Pancreas (tissue), 10 donors: ENCODE results near the gene NRXN2. TPM values are rescaled to one million over a fixed set of nuclear protein-coding genes. Genes with fewer than 3 reads are reported as not detected.
A peak's percentile ranks its signal among the peaks of the same experiment; 100 is the strongest.
"Not testable (repeated sequence)": the region's sequence is repeated elsewhere in the genome, so short reads cannot be mapped to it uniquely, and the experiment has no call there.

ENCODE experiments used
- ATAC-seq, 4 donors: fragments of 200-7000 bp; cut with Tn5 transposase; one replicate each; pipeline versions ENCODE4 v1.8.0 to v1.9.1; 2020; ENCODE audit warnings: mild to moderate bottlenecking in 4 of 4, moderate library complexity in 4 of 4
- DNase-seq, 6 donors: peaks; one replicate each; pipeline ENCODE4 v3.0.0-alpha.2; 2020
- FAIRE-seq: peaks from 2 replicates; lab custom pipeline; 2012; peaks lifted over from hg19 to GRCh38; lab: Jason Lieb, UNC
- H3K27ac ChIP-seq, 4 donors: fragments of 200-600 bp; sonication (generic); 1 replicate in 3 of 4; 2 replicates in 1 of 4; pipeline versions ENCODE4 v1.5.0 to v1.8.0; 2020
- H3K27me3 ChIP-seq, 4 donors: fragments of 200-600 bp; one replicate each; pipeline ENCODE4 v1.8.0; 2021
- H3K36me3 ChIP-seq, 3 donors: fragments of 200-600 bp; sonication (generic) in 1 of 3; one replicate each; pipeline versions ENCODE4 v1.5.0 to v1.8.0; 2020 to 2021
- H3K4me1 ChIP-seq, 3 donors: fragments of 200-600 bp; one replicate each; pipeline ENCODE4 v1.8.0; 2021
- H3K4me3 ChIP-seq, 4 donors: fragments of 200-600 bp; sonication (generic) in 2 of 4; one replicate each; pipeline versions ENCODE4 v1.5.0 to v1.8.0; 2020 to 2021
- H3K9me3 ChIP-seq, 4 donors: fragments of 200-600 bp; one replicate each; pipeline ENCODE4 v1.8.0; 2021
- WGBS, 2 donors: extraction: QIAGEN DNeasy Blood & Tissue Kit; methylation state at CpG; one replicate each; pipeline ENCODE4 v1.1.7; 2013; 5-methylcytosine and 5-hydroxymethylcytosine counted together
- intact Hi-C, 3 donors: fragments of 100-400 bp; cut with DNase I; formaldehyde crosslinking; loops; one replicate each; pipeline versions ENCODE4 v1.11.1 to v1.14.2; 2022
- polyA plus RNA-seq, 2 donors: library from polyadenylated mRNA; stranded (reverse); fragments of 200-250 nt; gene quantifications; one replicate each; pipeline ENCODE4 v1.2.3, GENCODE V29; 2013
- total RNA-seq, 6 donors: library from RNA; stranded (reverse); fragmentation: NEBNext Ultra II Directional in 4 of 6; extraction: Animal tissue kit (Norgen Biotek cat#: 25700) in 4 of 6; gene quantifications; one replicate each; pipeline versions ENCODE4 v1.2.1 to v1.2.4, GENCODE V29; 2021 to 2023
- TF ChIP-seq, protein P1 (sequence below), 4 donors: fragments of 200-600 bp; sonication (generic) in 3 of 4; IDR thresholded peaks; one replicate each; pipeline versions ENCODE4 v1.5.0 to v1.8.0; 2021; ENCODE audit warnings: antibody characterized with exemption in 4 of 4
- donor health status: healthy with polysubstance abuse.
- donor health status: DM: no; HTN: no; CAD: no; lungs with moderate emphysema.
- donor health status: DM: no; HTN: no; CAD: no.
- donor health status: control.
- donor health status: control.
- donor health status: Bipolar disorder and iron deficiency.
- donor health status: DM: yes; HTN: yes; CAD: no.
- donor health status: DM: no; HTN: no; CAD: no.
- donor health status: DM: no; HTN: no; CAD: no.
- donor health status: DM: yes; HTN: yes; CAD: no.

Gene NRXN2
- total and polyA plus RNA-seq, 8 donors: 0.69 to 10.8 (median 2.1) TPM

DNA sequence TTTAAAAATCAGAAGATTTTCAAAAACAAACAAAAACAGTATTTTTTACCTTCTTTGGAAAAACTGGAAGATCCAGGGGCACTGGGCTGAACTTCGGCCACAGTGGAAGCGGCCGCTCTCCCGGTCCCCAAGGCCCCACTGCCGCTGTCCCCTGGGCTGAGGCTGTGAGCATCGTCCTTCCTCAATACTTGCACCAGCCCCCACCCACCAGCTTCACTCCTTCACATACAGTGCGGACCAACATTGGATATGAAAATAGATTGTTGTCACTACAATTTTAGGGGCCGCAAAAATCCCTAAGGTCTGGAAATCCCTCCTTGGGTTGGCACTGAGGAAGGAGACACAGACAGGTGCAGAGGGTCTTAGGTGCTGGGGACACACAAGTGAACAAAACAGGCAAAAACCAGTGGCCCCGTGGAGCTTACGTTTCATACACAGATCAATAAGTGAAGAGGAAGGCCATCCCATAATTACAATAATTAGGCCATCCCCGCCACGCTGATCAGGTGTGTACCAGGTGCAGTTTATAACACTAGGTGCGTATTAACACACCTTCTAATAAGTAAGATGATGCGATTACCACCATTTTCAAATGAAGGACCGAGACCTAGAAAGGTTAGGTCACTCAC, 160.2 kb downstream of the NRXN2 start:
- TF ChIP-seq, protein P1, sequence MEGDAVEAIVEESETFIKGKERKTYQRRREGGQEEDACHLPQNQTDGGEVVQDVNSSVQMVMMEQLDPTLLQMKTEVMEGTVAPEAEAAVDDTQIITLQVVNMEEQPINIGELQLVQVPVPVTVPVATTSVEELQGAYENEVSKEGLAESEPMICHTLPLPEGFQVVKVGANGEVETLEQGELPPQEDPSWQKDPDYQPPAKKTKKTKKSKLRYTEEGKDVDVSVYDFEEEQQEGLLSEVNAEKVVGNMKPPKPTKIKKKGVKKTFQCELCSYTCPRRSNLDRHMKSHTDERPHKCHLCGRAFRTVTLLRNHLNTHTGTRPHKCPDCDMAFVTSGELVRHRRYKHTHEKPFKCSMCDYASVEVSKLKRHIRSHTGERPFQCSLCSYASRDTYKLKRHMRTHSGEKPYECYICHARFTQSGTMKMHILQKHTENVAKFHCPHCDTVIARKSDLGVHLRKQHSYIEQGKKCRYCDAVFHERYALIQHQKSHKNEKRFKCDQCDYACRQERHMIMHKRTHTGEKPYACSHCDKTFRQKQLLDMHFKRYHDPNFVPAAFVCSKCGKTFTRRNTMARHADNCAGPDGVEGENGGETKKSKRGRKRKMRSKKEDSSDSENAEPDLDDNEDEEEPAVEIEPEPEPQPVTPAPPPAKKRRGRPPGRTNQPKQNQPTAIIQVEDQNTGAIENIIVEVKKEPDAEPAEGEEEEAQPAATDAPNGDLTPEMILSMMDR (IDR thresholded peaks at IDR 0.05): no peak
- no peaks in the 10 kb centered on the region for H3K27me3 ChIP-seq
- H3K4me3 ChIP-seq: no peak overlapping the region
- H3K9me3 ChIP-seq: no peaks in the 10 kb centered on the region
- H3K4me1 ChIP-seq: peaks cover 0 to 16% (median 9%) of the 10 kb centered on the region in 3 donors
- FAIRE-seq (no peak), ATAC-seq (no peak), DNase-seq (no peak)
- 86 to 89% methylated on average over 15 of the region's 15 CpGs for WGBS, 2 donors
- H3K36me3 ChIP-seq: no peaks in the 10 kb centered on the region
- intact Hi-C loops: no loop called here
- H3K27ac ChIP-seq: no peak overlapping the region

DNA sequence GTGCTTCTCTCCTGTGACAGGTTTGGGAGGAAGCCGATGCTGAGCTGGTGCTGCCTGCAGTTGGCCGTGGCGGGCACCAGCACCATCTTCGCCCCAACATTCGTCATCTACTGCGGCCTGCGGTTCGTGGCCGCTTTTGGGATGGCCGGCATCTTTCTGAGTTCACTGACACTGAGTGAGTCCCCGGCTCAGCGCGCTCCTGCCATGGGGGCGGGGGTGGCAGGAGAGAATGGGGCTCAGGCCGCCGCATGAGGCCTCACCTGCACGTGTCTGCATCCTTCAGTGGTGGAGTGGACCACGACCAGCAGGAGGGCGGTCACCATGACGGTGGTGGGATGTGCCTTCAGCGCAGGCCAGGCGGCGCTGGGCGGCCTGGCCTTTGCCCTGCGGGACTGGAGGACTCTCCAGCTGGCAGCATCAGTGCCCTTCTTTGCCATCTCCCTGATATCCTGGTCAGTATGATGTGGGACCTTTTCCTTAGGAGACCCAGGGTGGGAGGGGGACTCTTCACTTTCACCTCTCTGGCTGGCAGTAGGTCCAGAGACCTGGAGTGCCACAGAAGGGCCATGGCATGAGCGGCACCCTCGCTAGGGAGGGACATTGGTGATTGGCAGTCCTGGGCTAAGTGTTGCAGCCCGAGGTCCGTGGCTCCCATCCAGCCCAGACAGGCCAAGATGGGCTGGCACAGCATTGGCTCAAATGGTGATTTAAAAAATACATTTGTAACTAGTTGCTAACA, 160.8 kb downstream of the NRXN2 start:
- intact Hi-C loops: no loop called here
- FAIRE-seq: no peak
- 87 to 91% methylated on average over 29 of the region's 29 CpGs for WGBS, 2 donors
- peaks cover 0 to 12% (median 9%) of the 10 kb centered on the region in 3 donors for H3K4me1 ChIP-seq
- TF ChIP-seq, protein P1 (IDR thresholded peaks at IDR 0.05): no peak
- H3K4me3 ChIP-seq: no peak overlapping the region
- H3K27ac ChIP-seq: no peak overlapping the region
- no peaks in the 10 kb centered on the region for H3K27me3 ChIP-seq
- no peak for DNase-seq
- no peaks in the 10 kb centered on the region for H3K9me3 ChIP-seq
- H3K36me3 ChIP-seq: no peaks in the 10 kb centered on the region
- no peak for ATAC-seq

DNA sequence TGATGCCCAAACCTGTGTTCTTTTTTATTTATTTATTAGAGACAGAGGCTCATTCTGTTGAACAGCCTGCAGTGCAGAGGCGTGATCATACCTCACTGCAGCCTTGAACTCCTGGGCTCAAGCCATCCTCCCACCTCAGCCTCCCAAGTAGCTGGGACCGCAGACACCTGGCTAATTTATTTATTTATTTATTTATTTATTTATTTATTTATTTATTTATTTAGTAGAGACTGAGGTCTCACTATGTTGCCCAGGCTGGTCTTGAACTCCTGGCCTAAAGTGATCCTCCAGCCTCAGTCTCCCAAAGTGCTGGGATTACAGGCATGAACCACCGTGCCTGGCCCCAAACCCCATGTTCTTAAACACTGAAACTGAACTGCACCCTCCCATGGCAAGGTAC, 161.6 kb downstream of the NRXN2 start:
- WGBS, 2 donors: 79 to 92% methylated on average over 3 of the region's 3 CpGs
- H3K36me3 ChIP-seq, H3K27me3 ChIP-seq, H3K4me3 ChIP-seq, FAIRE-seq, H3K27ac ChIP-seq, H3K9me3 ChIP-seq, DNase-seq, ATAC-seq, intact Hi-C loops, H3K4me1 ChIP-seq: not testable (repeated sequence)

DNA sequence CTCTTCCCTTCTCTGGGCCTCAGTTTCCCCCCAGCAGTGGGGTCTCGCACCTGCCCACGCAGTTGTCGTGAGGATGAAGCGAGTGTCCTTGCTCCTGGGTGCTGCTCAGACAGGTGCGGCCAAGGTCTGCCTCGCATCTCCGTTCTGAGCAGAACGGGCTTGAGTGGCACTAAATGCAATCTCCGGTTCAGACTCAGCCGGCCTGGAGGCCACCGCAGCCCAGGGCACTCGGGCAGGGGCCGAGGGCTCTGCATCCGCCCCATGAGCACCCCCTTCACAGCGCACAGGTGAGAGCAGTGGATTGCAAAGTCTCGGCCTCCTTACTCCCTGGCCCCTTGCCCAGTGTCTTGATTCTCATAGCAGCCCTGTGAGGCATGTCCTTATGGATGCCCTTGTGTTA, 162.1 kb downstream of the NRXN2 start:
- FAIRE-seq: no peak
- DNase-seq: peak in 2 of 6 donors; percentile 40 to 44

DNA sequence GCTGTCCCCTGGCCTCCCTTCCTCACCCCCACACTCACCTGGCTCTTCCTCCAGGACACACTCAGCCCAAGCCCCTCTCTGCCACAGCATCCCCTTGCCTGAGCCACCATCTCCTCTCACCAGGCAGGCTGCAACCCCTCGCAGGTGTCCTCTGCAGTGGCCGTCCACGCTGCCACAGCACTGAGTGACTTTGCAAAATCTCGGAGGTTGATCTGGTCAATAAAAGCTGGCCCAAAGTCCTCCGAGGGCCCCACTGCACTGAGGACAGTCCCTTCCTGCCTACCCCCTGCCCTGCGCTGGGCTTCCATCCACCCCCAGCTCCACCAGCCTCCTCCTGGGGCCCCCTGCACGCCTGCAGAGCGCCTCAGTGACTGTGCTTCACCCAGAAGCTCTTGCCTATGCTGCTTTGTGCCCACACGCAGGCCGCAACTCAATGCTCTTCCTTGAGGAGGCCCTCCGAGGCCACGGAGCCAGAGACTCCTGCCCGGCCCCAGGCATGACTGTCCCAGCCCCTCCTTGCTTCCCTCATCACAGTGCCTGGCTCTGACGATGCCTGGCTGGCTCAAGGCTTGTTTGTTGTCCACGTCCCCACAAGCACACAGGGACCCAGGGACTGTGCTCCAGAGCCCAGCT, 162.7 kb downstream of the NRXN2 start:
- Histone ChIP-seq H3K27ac (no peak overlapping the region), H3K36me3 (no peaks in the 10 kb centered on the region), H3K4me1 (peaks cover 0 to 7% (median 7%) of the 10 kb centered on the region in 3 donors), H3K27me3 (no peaks in the 10 kb centered on the region), H3K4me3 (no peak overlapping the region), H3K9me3 (no peaks in the 10 kb centered on the region)
- no peak for FAIRE-seq
- WGBS, 2 donors: 71 to 78% methylated on average over 15 of the region's 15 CpGs
- no peak for ATAC-seq
- intact Hi-C loops: no loop called here
- DNase-seq: peak in 2 of 6 donors; percentile 25 to 51
- TF ChIP-seq, protein P1 (IDR thresholded peaks at IDR 0.05): no peak

More for the DNA sequence above, 162.1 kb downstream of the NRXN2 start:
- WGBS, 2 donors: 76 to 80% methylated on average over 16 of the region's 16 CpGs
- Histone ChIP-seq H3K36me3 (no peaks in the 10 kb centered on the region), H3K27ac (no peak overlapping the region), H3K4me1 (peaks cover 2 to 9% (median 5%) of the 10 kb centered on the region in 3 donors), H3K27me3 (no peaks in the 10 kb centered on the region), H3K9me3 (no peaks in the 10 kb centered on the region), H3K4me3 (no peak overlapping the region)
- TF ChIP-seq, protein P1 (IDR thresholded peaks at IDR 0.05): no peak
- no peak for ATAC-seq
- intact Hi-C loops: no loop called here
